Neural progenitor cell (in vitro differentiated cells): Measurements from ENCODE around the gene KRTCAP2. TPM values are rescaled to one million over a fixed set of nuclear protein-coding genes. Genes with fewer than 3 reads are reported as not detected.
"Not testable (repeated sequence)": the region's sequence is repeated elsewhere in the genome, so short reads cannot be mapped to it uniquely, and the experiment has no call there.

ENCODE experiments used
- DNase-seq: peaks from one replicate; pipeline ENCODE4 v3.0.0-alpha.2; 2016; ENCODE audit warnings: low spot score
- H2AFZ ChIP-seq: fragments of 200-600 bp; sonication (generic); replicated peaks from 2 replicates; pipeline ENCODE4 v1.6.1; 2016; ENCODE audit warnings: antibody characterized with exemption
- H3F3A ChIP-seq: fragments of 200-600 bp; sonication (generic); 2 replicates; pipeline ENCODE4 v1.6.1; 2016; ENCODE audit warnings: antibody characterized with exemption, low read depth
- H3K27ac ChIP-seq: fragments of 200-600 bp; sonication (generic); 2 replicates; pipeline ENCODE4 v1.5.1; 2016; ENCODE audit warnings: mild to moderate bottlenecking
- H3K27me3 ChIP-seq: fragments of 200-600 bp; sonication (generic); 2 replicates; pipeline ENCODE4 v1.6.1; 2016; ENCODE audit warnings: mild to moderate bottlenecking, moderate library complexity
- H3K36me3 ChIP-seq: fragments of 200-600 bp; sonication (generic); 2 replicates; pipeline ENCODE4 v1.5.1; 2016
- H3K4me1 ChIP-seq: fragments of 200-600 bp; sonication (generic); 2 replicates; pipeline ENCODE4 v1.6.1; 2016; ENCODE audit warnings: mixed run types
- H3K4me2 ChIP-seq: fragments of 200-600 bp; sonication (generic); 2 replicates; pipeline ENCODE4 v1.6.1; 2016
- H3K4me3 ChIP-seq: fragments of 200-600 bp; sonication (generic); 2 replicates; pipeline ENCODE4 v1.5.1; 2016
- H3K79me2 ChIP-seq: fragments of 200-600 bp; sonication (generic); 2 replicates; pipeline ENCODE4 v1.6.1; 2016; ENCODE audit warnings: low read depth
- H3K9ac ChIP-seq: fragments of 200-600 bp; sonication (generic); 2 replicates; pipeline ENCODE4 v1.6.1; 2016
- H3K9me3 ChIP-seq: fragments of 200-600 bp; sonication (generic); 2 replicates; pipeline ENCODE4 v1.5.1; 2016; ENCODE audit warnings: low read depth
- H4K20me1 ChIP-seq: fragments of 200-600 bp; sonication (generic); 2 replicates; pipeline ENCODE4 v1.6.1; 2016; ENCODE audit warnings: low read depth
- H3K27ac Mint-ChIP-seq: 3 replicates; pipeline ENCODE4 v1.8.0; 2021; ENCODE audit warnings: mixed read lengths
- H3K27me3 Mint-ChIP-seq: 2 replicates; pipeline ENCODE4 v1.8.0; 2022; ENCODE audit warnings: low read depth, mild to moderate bottlenecking, inconsistent platforms, moderate library complexity, mixed read lengths; ENCODE audit not compliant: insufficient read depth
- H3K36me3 Mint-ChIP-seq: 3 replicates; pipeline ENCODE4 v1.8.0; 2021; ENCODE audit warnings: mixed read lengths
- H3K4me1 Mint-ChIP-seq: 3 replicates; pipeline ENCODE4 v1.8.0; 2021; ENCODE audit warnings: mixed read lengths
- H3K4me3 Mint-ChIP-seq: 3 replicates; pipeline ENCODE4 v1.8.0; 2021; ENCODE audit warnings: mild to moderate bottlenecking, moderate library complexity, mixed read lengths
- H3K9me3 Mint-ChIP-seq: 3 replicates; pipeline ENCODE4 v1.8.0; 2020; ENCODE audit warnings: mixed read lengths
- EZH2 ChIP-seq: fragments of 200-600 bp; sonication (generic); IDR thresholded peaks from 2 replicates; pipeline ENCODE4 v1.6.1; 2017; ENCODE audit warnings: antibody characterized with exemption, mild to moderate bottlenecking, moderate library complexity
- EZH2phosphoT487 ChIP-seq: fragments of 200-600 bp; sonication (generic); IDR thresholded peaks from 2 replicates; pipeline ENCODE4 v1.6.1; 2017; ENCODE audit warnings: antibody characterized with exemption
- total RNA-seq: library from RNA; depleted of rRNA; stranded (reverse); fragments of >200 nt; gene quantifications from 2 replicates; pipeline ENCODE4 v1.2.3, GENCODE V29; 2015; ENCODE audit warnings: low replicate concordance
- TF ChIP-seq, protein P1 (sequence below): fragments of 200-600 bp; sonication (generic); IDR thresholded peaks from 2 replicates; pipeline ENCODE4 v1.5.1; 2017; ENCODE audit warnings: antibody characterized with exemption, mild to moderate bottlenecking

Gene KRTCAP2
- total RNA-seq, 1 donor from 2014 or later: 37.8 TPM

DNA sequence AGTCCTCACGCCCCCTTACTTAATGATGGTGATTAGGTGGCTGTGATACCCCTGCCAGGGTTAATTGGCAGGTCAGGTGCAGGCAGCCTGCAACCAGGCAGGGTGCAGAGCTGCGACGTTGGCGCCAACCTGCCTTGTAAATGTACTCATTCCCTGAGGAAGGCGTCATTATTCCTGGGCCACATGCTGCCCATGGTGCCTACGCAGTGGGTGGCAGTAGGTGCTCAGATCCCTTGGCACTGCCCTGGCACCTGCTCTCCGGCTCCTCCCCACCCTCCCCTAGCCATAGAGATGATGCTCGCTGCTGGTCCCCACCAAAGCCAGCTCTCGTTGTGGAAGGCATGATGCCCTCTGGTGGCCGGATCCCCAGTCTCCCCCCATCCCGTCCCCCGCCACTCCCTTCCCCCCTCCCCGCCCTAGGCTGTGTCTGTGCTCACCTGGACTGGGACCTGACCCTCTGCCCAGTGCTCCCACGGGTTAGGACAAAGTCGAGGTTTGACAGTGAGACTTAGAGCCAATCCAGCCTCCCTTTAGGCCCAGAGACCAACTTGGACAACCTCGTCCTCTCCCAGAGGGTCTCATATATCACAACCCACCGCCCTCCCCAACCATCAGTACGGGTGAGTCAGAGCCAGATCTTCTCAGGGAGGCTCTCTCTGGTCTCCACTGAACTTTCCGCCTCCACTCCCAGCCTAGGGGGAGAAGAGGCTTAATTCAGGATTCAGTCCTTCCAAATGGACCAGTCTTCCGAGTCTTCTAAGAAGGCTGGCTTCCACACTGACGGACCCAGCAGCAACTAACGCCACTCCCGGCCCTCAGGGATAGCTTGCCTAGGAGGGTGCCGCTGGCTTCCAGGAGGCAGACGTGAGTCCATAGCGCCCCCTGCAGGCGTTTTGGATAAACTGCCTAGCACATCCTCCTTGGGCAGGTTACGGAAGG is 5.7 kb downstream of the KRTCAP2 start:
- TF ChIP-seq, protein P1, sequence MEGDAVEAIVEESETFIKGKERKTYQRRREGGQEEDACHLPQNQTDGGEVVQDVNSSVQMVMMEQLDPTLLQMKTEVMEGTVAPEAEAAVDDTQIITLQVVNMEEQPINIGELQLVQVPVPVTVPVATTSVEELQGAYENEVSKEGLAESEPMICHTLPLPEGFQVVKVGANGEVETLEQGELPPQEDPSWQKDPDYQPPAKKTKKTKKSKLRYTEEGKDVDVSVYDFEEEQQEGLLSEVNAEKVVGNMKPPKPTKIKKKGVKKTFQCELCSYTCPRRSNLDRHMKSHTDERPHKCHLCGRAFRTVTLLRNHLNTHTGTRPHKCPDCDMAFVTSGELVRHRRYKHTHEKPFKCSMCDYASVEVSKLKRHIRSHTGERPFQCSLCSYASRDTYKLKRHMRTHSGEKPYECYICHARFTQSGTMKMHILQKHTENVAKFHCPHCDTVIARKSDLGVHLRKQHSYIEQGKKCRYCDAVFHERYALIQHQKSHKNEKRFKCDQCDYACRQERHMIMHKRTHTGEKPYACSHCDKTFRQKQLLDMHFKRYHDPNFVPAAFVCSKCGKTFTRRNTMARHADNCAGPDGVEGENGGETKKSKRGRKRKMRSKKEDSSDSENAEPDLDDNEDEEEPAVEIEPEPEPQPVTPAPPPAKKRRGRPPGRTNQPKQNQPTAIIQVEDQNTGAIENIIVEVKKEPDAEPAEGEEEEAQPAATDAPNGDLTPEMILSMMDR: peak; percentile 89
- no peak for TF ChIP-seq EZH2
- TF ChIP-seq EZH2phosphoT487: no peak
- Histone ChIP-seq H4K20me1 (no peaks in the 10 kb centered on the region), H3K4me2 (peak overlapping the region; percentile 73), H3K79me2 (peaks cover 15% of the 10 kb centered on the region), H3K27me3 (no peaks in the 10 kb centered on the region), H3K27ac (no peak overlapping the region), H3K9me3 (no peaks in the 10 kb centered on the region), H3F3A (peaks cover 59% of the 10 kb centered on the region), H3K4me3 (peak overlapping the region; percentile 43), H2AFZ (peak overlapping the region; percentile 75), H3K36me3 (no peaks in the 10 kb centered on the region), H3K4me1 (peaks cover 25% of the 10 kb centered on the region), H3K9ac (no peak overlapping the region)
- Mint-ChIP-seq H3K36me3 (peaks cover 4% of the 10 kb centered on the region), H3K9me3 (peaks cover 13% of the 10 kb centered on the region), H3K4me3 (peak overlapping the region; percentile 84), H3K4me1 (peaks cover 29% of the 10 kb centered on the region), H3K27ac (peak overlapping the region; percentile 72), H3K27me3 (peaks cover 16% of the 10 kb centered on the region)
- DNase-seq: peak; percentile 96

DNA sequence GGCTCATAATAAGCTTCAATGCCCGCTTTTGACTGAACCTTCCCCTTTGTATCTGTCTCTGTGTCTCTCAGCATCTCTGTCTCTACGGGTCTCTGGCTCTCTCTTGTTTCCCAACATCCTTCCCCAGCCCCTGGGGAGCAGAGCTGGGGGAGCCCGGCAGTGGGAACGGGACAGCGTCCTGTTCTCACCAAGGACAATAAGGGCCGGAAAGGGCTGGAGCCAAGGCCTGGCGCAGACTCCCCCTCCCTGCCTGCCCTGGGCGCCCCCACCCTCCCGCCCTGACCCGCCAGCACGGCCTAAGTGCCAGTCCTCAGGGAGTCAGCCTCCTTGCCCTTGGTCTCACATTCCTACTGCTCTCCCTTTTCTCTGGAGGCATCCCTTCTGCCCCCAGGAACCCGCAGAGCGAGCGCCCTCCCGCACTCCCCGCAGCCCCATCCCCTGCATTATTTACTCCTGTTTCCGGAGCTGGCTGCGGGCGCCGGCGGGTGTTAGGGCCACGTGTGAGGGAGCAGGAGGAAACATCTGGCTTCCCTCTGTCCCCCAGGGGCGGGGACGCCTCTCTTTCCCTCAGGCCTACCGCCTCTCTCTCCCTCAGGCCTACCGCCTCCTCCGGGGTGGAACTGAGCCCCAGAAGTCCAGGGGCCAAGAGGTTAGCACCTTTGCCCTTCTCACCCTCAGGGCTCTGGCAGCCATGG is 6.5 kb downstream of the KRTCAP2 start:
- peak overlapping the region; percentile 84 for H3K4me3 Mint-ChIP-seq
- peak; percentile 78 for DNase-seq
- Histone ChIP-seq H4K20me1 (no peaks in the 10 kb centered on the region), H3K27me3 (no peaks in the 10 kb centered on the region), H3K4me3 (no peak overlapping the region), H3K79me2 (peaks cover 7% of the 10 kb centered on the region), H3K4me2 (peak overlapping the region; percentile 73), H3K36me3 (no peaks in the 10 kb centered on the region), H3K27ac (peak overlapping the region; percentile 76), H3K9ac (no peak overlapping the region), H3K9me3 (no peaks in the 10 kb centered on the region), H3K4me1 (peaks cover 19% of the 10 kb centered on the region), H3F3A (peaks cover 50% of the 10 kb centered on the region), H2AFZ (peak overlapping the region; percentile 38)
- TF ChIP-seq EZH2phosphoT487 (no peak), EZH2 (no peak)
- TF ChIP-seq, protein P1: no peak
- H3K36me3 Mint-ChIP-seq: peaks cover 4% of the 10 kb centered on the region
- peaks cover 23% of the 10 kb centered on the region for H3K4me1 Mint-ChIP-seq
- peaks cover 13% of the 10 kb centered on the region for H3K9me3 Mint-ChIP-seq
- peaks cover 13% of the 10 kb centered on the region for H3K27me3 Mint-ChIP-seq
- peak overlapping the region; percentile 69 for H3K27ac Mint-ChIP-seq

DNA sequence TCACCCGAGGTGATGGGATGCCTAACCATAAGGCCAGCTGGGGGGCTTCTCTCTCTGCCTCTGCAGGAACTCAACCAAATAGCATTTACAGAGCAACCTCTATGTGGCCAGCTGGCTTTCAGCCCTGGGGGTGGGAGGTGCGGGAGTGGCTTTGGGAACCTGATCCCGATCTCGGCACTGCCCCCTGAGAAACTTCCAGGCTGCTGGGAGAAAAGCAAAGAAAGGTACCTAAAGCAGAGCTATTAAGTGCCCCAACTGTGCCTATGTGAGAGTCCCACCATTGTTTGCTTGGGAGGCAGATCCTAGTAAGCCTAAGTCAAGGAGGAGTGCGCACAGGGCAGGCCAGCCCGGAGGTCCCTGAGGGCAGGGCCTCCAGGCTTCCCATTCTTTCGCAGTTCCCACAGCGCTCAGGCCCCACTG is 7.0 kb downstream of the KRTCAP2 start:
- no peaks in the 10 kb centered on the region for H4K20me1 ChIP-seq
- H3K79me2 ChIP-seq: peaks cover 1% of the 10 kb centered on the region
- no peak overlapping the region for H3K4me3 ChIP-seq
- peak overlapping the region; percentile 76 for H3K27ac ChIP-seq
- peaks cover 13% of the 10 kb centered on the region for H3K9me3 Mint-ChIP-seq
- peak; percentile 69 for DNase-seq
- peaks cover 4% of the 10 kb centered on the region for H3K36me3 Mint-ChIP-seq
- peaks cover 23% of the 10 kb centered on the region for H3K4me1 Mint-ChIP-seq
- H3K9ac ChIP-seq: no peak overlapping the region
- H3F3A ChIP-seq: peaks cover 48% of the 10 kb centered on the region
- no peaks in the 10 kb centered on the region for H3K27me3 ChIP-seq
- no peaks in the 10 kb centered on the region for H3K9me3 ChIP-seq
- H3K27ac Mint-ChIP-seq: peak overlapping the region; percentile 69
- TF ChIP-seq EZH2phosphoT487: no peak
- TF ChIP-seq, protein P1: no peak
- no peak for TF ChIP-seq EZH2
- H3K36me3 ChIP-seq: no peaks in the 10 kb centered on the region
- H3K4me1 ChIP-seq: peaks cover 19% of the 10 kb centered on the region
- peak overlapping the region; percentile 60 for H3K4me3 Mint-ChIP-seq
- peak overlapping the region; percentile 73 for H3K4me2 ChIP-seq
- peak overlapping the region; percentile 38 for H2AFZ ChIP-seq
- peaks cover 13% of the 10 kb centered on the region for H3K27me3 Mint-ChIP-seq

DNA sequence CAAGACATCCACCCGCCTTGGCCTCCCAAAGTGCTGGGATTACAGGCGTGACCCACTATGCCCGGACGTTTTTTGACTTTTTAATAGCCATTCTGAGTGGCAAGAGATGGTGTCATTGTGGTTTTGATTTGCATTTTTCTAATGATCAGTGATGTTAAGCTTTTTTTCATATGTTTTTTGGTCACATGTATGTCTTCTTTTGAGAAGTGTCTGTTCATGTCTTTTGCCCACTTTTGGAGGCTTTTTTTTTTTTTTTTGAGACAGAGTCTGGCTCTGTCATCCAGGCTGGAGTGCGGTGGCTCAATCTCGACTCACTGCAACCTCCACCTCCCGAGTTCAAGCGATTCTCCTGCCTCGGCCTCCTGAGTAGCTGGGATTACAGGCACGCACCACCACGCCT is 8.5 kb downstream of the KRTCAP2 start:
- Histone ChIP-seq H3F3A (peaks cover 43% of the 10 kb centered on the region), H3K4me1 (peaks cover 19% of the 10 kb centered on the region)
- Mint-ChIP-seq H3K9me3 (peaks cover 13% of the 10 kb centered on the region), H3K4me1 (peaks cover 26% of the 10 kb centered on the region), H3K27me3 (peaks cover 18% of the 10 kb centered on the region)
- not testable (repeated sequence) for H4K20me1 ChIP-seq, H3K36me3 Mint-ChIP-seq, H3K4me2 ChIP-seq, H3K9ac ChIP-seq, H3K27me3 ChIP-seq, H3K79me2 ChIP-seq, H3K27ac Mint-ChIP-seq, H3K4me3 ChIP-seq, H2AFZ ChIP-seq, H3K27ac ChIP-seq, H3K36me3 ChIP-seq, DNase-seq, H3K4me3 Mint-ChIP-seq, H3K9me3 ChIP-seq

DNA sequence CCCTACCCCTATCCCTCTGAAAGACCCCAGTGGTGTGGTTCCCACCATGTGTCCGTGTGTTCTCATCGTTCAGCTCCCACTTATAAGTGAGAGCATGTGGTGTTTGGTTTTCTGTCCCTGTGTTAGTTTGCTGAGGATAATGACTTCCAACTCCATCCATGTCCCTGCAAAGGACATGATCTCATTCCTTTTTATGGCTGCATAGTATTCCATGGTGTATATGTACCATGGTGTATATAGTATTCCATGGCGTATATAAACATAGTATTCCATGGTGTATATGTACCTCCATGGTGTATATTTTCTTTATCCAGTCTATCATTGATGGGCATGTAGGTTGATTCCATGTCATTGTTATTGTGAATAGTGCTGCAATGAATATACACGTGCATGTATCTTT is 9.3 kb downstream of the KRTCAP2 start:
- H3K27ac ChIP-seq, H3K4me3 ChIP-seq, H3K9me3 ChIP-seq, H2AFZ ChIP-seq, H3K36me3 Mint-ChIP-seq, DNase-seq, H3K9ac ChIP-seq, H3K36me3 ChIP-seq, H3K4me3 Mint-ChIP-seq, H3K27me3 ChIP-seq, H4K20me1 ChIP-seq, H3K4me2 ChIP-seq, H3K79me2 ChIP-seq: not testable (repeated sequence)
- Histone ChIP-seq H3F3A (peaks cover 35% of the 10 kb centered on the region), H3K4me1 (peaks cover 19% of the 10 kb centered on the region)
- Mint-ChIP-seq H3K9me3 (peaks cover 13% of the 10 kb centered on the region), H3K4me1 (peaks cover 26% of the 10 kb centered on the region), H3K27ac (peak overlapping the region; percentile 5), H3K27me3 (peaks cover 15% of the 10 kb centered on the region)
